Epithelial cell of proximal tubule (primary cell): Measurements from ENCODE around the gene ZC3H15. TPM values are rescaled to one million over a fixed set of nuclear protein-coding genes. Genes with fewer than 3 reads are reported as not detected.

ENCODE experiments used
- DNase-seq: peaks from one replicate; pipeline ENCODE4 v3.0.0-alpha.2; 2011; ENCODE audit warnings: low read depth
- H3K4me3 ChIP-seq: 2 replicates; pipeline ENCODE4 v1.5.1; 2011; ENCODE audit warnings: low read depth, mild to moderate bottlenecking, low read length
- total RNA-seq: library from RNA; depleted of rRNA; stranded (reverse); fragments of >200 nt; gene quantifications from 2 replicates; pipeline ENCODE4 v1.2.3, GENCODE V29; 2015
- TF ChIP-seq, protein P1 (sequence below): conservative IDR thresholded peaks from 2 replicates; pipeline ENCODE4 v1.5.1; 2012; ENCODE audit warnings: low read depth, mild to moderate bottlenecking, low read length

ZC3H15 gene
- total RNA-seq, 1 donor from 2014 or later: 63.1 TPM

DNA sequence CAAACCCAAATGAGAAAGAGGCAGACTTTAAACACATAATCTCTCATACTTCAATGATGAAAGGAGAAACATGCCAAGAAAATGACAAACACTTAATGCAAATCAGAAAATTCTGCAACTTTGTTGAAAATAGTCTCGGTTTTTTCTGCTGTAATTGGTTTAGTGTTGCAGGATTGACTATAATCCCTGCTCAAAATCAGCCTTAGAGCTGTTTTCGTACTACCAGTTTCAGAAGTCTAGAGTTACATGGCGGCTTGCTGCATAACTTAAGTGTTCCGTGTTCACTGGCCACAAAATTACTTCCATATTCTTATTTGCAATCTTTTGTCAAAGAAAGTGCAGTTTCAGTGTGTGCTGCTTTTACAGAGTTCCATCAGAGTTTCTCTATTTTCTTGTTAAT, 54.9 kb downstream of the ZC3H15 start:
- H3K4me3 ChIP-seq: no peak overlapping the region
- DNase-seq: no peak
- TF ChIP-seq, protein P1, sequence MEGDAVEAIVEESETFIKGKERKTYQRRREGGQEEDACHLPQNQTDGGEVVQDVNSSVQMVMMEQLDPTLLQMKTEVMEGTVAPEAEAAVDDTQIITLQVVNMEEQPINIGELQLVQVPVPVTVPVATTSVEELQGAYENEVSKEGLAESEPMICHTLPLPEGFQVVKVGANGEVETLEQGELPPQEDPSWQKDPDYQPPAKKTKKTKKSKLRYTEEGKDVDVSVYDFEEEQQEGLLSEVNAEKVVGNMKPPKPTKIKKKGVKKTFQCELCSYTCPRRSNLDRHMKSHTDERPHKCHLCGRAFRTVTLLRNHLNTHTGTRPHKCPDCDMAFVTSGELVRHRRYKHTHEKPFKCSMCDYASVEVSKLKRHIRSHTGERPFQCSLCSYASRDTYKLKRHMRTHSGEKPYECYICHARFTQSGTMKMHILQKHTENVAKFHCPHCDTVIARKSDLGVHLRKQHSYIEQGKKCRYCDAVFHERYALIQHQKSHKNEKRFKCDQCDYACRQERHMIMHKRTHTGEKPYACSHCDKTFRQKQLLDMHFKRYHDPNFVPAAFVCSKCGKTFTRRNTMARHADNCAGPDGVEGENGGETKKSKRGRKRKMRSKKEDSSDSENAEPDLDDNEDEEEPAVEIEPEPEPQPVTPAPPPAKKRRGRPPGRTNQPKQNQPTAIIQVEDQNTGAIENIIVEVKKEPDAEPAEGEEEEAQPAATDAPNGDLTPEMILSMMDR: no peak

DNA sequence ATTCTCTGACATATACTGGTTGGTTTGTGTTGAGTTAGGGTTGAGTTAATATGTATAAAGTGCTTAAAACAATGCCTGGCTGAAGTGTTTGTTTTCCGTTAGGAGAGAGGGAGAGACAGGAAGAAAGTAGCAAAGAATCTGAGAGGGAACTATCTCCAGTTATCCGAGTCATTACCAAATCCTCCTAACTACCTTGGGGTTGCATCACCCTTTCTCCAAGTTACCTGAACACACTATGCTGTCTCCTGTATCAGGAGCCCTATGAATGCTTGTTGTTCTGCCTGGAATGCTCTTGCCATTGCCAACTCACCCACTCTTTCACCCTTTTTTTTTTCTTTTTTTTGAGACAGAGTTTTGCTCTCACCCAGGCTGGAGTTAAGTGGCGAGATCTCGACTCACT, 55.9 kb downstream of the ZC3H15 start:
- no peak overlapping the region for H3K4me3 ChIP-seq
- DNase-seq: peak; percentile 32
- TF ChIP-seq, protein P1: no peak

DNA sequence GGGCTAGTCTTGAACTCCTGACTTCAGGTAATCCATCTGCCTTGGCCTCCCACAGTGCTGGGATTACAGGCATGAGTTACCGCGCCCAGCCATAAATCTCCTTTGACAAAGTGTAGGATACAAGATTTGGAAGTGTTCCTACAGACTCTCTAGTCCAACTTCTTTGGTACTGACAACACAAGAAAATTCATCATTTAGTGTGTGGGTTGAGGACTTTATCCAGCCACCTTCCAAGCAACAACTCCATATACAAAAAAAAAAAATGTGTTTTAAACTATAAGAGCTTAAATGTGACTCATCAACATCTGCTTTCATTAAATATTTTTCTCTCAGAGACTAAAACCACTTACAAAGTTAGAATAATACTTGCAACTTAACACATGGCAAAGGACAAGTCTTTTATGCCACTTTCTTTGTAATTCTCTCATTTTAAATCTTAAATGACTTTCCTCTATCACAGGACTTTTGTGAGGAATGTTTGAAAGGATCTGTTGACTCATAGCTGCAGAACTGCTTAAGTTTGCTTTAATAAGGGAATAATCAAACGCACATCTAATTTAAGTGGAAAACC, 57.6 kb downstream of the ZC3H15 start:
- TF ChIP-seq, protein P1: no peak
- DNase-seq: peak; percentile 68
- no peak overlapping the region for H3K4me3 ChIP-seq

DNA sequence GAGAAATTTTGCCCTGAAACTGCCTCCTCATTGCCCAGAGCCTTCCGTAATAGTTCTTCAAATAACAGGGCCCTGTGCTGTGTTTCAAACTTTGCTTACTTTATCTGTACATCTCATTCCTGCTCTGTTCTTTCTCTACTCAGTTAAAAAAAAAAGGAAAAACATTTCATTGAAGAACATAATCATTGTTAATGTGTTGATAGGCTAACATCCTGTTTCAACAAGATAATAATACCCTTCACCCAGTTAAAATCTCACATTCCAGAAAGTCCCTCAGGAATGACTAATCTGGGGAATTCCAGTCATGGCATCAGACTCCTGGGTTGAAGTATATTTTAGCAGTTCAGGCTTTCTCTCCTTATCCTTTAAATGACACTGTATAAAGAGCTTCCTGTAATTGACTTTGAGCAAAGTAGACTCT, 58.2 kb downstream of the ZC3H15 start:
- peak; percentile 93 for DNase-seq
- no peak overlapping the region for H3K4me3 ChIP-seq
- TF ChIP-seq, protein P1: no peak

DNA sequence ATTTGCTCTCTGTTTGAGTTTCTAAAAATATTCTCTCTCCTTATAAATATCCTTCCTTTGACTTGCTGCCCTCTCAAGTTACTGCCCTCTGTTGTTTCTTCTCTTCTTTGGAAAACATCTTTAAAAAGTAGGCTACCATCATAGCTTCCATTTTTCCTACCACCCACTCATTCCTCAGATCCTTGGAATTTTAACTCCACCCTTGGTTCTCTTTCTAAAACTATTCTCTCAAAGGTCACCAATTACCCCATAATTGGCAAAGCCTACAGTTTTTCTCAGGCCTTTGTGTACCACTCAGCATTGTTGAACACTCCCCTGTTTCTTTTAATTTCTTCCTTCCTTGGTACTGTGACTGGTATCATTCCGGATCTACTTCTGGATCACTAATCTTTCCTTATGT, 60.8 kb downstream of the ZC3H15 start:
- DNase-seq: peak; percentile 20
- TF ChIP-seq, protein P1: no peak
- H3K4me3 ChIP-seq: no peak overlapping the region

DNA sequence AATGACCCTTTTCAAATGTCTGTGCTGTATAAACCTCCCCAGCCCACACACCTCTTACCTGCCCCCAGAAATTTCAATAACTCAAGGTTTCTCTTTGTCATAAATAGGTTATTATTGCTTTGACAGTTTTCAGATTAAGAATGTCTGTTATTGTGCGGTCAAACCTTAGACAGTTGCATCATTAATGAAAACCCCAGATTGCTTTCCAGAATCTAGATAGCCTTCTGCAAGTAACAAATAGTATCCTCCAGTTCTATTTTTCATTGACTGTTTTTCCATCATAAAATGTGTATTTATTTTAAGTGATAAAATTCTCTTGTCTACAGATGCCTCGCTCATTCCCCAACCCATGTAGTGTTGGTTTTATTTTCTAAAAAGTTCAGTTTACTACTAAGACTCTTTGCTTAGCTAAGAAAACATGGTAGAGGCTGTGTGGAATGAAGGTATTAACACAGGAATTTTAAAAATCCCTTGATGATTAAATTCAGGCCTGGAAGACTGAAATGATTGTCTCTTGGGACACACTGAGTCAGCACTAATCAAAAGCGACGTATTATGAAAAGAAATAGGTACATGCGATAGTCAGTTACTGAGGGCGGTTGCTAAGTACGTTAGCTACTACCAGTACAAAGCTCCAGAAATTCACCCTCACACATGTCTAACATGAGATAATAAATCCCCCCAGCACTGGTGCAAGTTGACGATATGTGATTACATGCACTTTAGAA, 65.4 kb downstream of the ZC3H15 start:
- no peak for DNase-seq
- TF ChIP-seq, protein P1: no peak
- no peak overlapping the region for H3K4me3 ChIP-seq

DNA sequence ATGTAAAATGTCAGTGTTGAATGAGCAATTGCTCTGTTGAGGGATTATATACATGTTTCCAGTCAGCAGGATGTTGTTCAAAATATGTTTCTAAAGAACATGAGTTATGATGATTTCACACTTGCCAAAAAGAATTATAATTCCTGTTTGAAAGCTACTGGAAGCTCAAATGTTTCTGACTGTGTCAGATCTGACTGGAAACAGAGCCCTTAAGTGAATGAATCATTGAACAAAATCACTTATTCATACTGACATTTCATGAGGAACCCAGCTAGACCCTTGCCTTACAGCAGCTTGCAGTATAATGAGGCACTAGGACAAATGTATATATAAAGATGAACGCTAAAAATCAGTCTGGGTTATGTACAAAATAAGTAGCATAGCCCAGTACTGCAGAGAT, 68.4 kb downstream of the ZC3H15 start:
- TF ChIP-seq, protein P1: no peak
- H3K4me3 ChIP-seq: no peak overlapping the region
- DNase-seq: no peak
